Activated T-cell treated with anti-CD3 and anti-CD28 coated beads, Interleukin-2, amount 50 U/mL, for 48 hours (primary cell): ENCODE results near the gene TOM1L1.

Experiments
- DNase-seq, 2 experiments: peaks; one replicate each; pipeline ENCODE4 v3.0.0-alpha.2; 2020

The TOM1L1 gene

DNA sequence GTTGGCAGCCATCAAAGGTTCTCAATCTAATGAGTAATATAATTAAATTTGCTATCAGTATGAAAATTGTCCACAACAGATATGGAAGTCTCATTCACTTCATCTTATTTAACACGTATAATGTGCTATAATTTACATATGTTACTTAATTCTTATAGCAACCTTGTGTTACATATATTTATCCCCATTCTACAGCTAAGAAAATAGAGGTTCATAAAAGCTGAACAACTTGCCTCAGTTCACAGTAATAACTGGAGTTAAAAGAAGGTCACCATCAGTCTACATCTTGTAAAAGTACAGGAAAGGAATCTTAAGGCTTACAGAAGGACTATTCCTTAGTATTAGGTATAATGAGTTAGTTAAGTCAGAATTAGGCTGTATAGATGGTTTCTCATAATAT, 95.8 kb downstream of the TOM1L1 start:
- DNase-seq: no peak

DNA sequence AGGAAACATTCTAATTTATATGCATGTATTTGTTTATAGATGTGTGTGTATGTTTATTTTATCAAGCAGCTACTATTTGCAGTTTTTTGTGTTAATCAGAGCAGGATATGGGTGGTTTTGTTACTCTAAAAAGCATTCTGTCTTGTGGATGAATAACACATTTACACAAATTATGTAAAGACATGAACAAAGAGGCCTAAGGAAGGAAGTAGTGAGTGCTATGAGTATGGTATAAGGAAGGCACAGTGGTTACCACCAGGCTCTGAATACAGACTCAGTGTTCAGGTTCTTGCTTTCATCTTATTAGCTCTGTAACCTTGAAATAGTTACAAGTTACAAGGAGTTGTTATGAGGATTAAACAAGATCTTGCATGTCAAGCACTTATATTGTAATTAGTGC, 101.8 kb downstream of the TOM1L1 start:
- no peak for DNase-seq

DNA sequence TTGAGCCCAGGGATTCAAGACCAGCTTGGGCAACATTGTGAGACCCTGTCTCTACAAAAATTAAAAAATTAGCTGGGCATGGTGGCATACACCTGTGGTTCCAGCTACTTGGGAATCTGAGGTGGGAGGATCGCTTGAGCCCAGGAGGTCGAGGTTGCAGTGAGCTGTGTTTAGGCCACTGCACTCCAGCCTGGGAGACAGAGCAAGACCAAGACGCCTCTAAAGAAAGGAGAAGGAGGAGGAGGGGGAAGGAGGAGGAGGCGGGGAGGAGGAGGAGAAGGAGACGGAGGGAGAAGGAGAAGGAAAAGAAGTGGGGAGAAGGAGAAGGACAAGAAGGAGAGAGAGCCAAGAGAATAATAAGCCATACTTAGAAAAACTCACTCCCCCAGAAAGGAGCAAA, 103.8 kb downstream of the TOM1L1 start:
- no peak for DNase-seq

DNA sequence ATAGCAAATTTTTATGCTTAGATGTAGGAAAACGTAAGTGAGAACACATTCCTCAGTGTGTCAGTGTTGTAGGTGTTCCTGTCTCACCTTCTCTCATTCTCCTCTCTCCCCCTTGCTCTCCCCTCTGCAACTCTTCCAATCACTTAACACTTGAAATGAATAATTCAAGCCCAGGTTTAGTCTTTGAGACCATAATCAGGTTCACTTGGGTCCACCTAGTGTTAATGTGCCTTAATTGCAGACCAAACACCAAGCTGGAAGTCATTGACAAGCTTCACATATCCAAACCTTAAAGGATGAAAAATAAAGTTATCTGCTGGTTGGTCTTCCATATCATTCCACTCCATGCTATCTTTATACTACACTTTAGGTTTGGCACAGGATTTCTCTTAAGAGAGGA, 104.9 kb downstream of the TOM1L1 start:
- no peak for DNase-seq
